Activated CD4-positive, alpha-beta T cell treated with anti-CD3 and anti-CD28 coated beads, Interleukin-2, Interleukin-4, amounts not matched to agents 100 ng/mL and 50 ng/mL, durations not matched to agents 16 hours and 8 hours (primary cell): ENCODE results near the gene TLN1.

Experiments
- DNase-seq: peaks from one replicate; pipeline ENCODE4 v3.0.0-alpha.2; 2020; ENCODE audit warnings: low spot score

Gene TLN1, protein sequence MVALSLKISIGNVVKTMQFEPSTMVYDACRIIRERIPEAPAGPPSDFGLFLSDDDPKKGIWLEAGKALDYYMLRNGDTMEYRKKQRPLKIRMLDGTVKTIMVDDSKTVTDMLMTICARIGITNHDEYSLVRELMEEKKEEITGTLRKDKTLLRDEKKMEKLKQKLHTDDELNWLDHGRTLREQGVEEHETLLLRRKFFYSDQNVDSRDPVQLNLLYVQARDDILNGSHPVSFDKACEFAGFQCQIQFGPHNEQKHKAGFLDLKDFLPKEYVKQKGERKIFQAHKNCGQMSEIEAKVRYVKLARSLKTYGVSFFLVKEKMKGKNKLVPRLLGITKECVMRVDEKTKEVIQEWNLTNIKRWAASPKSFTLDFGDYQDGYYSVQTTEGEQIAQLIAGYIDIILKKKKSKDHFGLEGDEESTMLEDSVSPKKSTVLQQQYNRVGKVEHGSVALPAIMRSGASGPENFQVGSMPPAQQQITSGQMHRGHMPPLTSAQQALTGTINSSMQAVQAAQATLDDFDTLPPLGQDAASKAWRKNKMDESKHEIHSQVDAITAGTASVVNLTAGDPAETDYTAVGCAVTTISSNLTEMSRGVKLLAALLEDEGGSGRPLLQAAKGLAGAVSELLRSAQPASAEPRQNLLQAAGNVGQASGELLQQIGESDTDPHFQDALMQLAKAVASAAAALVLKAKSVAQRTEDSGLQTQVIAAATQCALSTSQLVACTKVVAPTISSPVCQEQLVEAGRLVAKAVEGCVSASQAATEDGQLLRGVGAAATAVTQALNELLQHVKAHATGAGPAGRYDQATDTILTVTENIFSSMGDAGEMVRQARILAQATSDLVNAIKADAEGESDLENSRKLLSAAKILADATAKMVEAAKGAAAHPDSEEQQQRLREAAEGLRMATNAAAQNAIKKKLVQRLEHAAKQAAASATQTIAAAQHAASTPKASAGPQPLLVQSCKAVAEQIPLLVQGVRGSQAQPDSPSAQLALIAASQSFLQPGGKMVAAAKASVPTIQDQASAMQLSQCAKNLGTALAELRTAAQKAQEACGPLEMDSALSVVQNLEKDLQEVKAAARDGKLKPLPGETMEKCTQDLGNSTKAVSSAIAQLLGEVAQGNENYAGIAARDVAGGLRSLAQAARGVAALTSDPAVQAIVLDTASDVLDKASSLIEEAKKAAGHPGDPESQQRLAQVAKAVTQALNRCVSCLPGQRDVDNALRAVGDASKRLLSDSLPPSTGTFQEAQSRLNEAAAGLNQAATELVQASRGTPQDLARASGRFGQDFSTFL (N-terminal part only)

DNA sequence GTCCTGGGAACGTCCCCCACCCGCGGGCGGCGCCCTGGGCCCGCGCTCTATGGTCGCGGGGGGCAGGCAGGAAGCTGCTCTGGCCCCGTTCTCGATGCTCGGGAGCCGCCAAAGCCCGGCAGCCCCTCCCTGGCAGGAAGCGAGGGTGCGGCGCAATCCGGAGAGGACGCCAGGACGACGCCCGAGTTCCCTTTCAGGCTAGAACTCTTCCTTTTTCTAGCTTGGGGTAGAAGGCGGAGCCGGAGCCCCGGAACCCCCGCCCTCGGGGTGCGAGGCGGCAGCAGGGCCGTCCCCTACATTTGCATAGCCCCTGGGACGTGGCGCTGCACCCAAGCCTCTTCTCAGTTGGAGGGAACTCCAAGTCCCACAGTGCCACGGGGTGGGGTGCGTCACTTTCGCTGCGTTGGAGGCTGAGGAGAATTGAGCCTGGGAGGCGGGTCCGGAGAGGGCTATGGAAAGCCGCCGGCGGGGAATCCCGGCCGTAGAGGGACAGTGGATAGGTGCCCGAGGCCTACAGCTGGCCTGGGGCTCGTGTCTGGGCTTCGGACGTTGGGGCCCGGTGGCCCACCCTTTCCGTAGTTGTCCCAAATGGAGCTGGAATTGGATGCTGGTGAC, at the start of gene TLN1, which contains the start of gene CREB3:
Gene TLN1, minus strand, starts transcription at position 11 of the 615 bp plus-strand sequence. CDS start 6,501 bp downstream, outside the sequence.
Gene CREB3, plus strand, starts transcription at position 482 of the 615 bp plus-strand sequence. Its CDS starts 107 bp downstream, at position 589.
- peak; percentile 98 for DNase-seq

DNA sequence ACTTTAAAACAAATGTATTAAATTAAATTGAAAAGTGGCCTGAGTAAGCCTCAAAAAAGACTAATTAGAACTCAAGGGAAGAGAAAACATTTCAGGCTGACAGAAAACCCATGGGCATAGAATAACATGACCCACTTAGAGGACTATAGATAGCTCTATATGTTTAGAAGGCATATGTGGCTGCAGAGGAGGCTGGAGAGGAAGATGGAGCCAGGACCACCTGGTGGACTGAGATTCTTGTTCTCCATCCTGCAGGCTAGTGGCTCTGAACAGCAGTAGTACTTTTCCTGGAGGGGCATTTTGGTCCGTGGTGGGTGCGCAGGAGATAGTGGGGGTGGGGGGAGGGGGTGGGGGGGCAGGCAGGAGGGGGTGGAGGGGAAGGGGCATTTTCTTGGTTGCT, 49.1 kb upstream of the TLN1 start:
- DNase-seq: no peak

DNA sequence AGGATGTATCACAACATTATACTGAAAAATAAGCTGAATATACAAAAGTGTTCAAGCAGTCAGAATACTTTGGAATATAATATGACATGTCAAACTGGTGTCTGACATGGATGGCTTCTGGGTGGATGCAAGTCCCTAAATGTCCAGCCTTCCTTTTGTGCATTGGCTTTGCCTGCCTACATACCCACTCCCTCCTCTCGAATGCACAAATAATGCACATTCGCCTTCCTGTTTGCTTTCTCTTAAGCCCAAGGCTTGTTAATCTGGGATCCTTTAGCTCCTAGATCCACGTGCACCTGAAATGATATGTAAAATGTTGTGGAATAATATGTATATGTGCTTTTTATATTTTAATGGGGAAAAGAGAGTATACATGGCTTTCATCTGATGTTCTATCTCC, 46.5 kb upstream of the TLN1 start:
- DNase-seq: no peak

DNA sequence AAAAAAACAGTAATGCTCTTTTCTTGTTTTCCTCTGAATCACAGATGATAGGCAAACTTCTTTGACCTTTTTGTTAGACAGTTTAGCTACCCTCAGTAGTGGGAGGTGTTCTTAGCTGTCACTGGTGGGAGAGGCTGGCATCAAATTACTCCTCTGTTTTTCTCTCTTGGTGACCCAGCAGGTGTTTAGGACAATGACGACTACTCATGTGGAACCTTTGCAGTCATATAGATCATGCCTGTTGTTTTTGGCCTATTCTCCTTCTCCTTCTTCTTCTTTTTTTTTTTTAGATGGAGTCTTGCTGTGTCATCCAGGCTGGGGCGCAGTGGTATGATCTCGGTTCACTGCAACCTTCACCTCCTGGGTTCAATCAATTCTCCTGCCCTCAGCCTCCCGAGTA, 44.0 kb upstream of the TLN1 start:
- DNase-seq: no peak

DNA sequence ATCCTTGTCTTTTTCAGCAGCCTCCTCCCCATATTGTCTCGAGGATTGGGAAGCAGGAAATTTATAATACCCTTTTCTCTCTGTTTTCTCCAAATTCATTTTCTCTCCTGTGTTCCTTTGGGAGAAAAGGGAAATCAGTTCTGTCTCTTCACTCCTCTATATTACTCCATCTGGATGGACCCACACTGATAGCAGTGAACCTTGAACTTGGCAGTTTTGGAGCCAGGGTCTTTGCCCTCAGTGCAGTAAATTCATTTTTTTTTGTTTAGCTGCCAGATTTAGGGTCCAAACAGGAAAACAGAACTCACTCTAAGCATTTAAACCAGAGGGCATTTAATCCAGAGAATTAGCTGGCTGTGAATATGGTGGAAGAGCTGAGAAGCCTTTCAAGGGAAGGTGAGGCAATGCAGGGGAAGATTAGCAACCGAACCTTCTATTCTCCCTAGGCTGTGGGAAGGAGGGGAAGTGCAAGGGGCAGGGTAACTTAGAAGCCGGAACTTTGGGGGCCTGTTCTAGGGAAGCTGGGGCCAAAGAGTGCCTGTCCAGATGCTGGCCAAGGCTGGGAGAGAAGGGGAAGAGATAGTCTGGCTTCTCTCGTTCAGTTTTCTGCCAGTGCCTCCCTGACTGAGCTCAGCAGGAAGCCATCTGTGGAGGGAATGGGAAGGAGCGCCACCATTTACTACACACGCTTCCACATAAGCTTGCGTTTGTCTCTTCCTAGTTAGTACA, 43.1 kb upstream of the TLN1 start:
- no peak for DNase-seq

DNA sequence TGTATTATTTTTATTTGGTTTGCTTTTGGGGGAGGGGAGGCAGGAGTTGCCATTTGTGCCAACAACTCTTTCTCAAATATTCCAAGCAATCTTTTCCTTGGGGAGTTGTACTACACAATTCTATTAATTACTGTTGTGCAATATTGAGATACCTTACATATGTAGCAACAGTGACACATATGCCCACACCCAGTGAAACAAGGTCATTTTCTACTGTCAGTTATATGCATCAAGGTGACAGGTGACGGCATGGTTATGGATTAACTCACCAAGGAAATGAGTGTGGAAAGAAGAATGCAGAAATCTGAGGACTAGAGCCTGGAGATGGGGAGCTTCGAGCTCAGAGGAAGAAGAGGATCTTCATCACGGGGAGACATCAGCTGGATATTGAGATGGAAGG, 39.9 kb upstream of the TLN1 start:
- DNase-seq: no peak

DNA sequence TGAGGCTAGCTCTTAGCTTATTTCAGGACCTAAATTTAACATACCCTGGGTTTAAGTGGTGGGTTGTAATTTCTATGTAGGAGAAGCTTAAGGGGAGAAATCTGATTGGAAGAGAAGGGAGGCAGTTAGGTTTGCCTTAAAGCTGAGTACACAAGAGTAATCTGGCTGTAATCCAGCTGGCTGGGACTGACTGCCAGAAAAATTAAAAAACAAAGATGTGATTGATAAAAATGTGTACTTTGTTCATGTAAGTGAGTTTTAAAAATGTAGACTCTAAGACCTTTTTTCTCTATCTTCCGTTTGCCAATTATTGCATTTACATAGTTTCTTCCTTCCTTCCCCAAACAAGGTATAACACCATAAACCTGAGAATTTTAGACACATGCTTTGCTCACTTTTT, 39.5 kb upstream of the TLN1 start:
- no peak for DNase-seq

DNA sequence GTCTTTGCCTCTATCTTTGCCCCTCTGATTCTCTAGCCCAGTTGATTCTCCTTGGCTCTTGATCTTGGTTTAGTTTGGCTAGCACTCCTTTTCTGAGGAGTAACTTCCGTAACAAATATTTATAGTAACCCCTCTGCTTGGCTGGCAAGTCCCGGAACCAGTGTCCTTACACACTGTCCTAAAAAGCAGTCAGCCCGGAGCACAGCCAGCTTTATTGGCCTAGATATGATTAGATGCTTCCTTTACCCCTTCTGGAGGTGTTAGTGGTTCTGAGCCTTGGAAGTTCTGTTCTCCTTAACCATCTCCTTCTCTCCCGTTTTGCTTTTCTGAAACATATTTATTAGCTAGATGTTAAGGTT, 39.1 kb upstream of the TLN1 start:
- DNase-seq: no peak

DNA sequence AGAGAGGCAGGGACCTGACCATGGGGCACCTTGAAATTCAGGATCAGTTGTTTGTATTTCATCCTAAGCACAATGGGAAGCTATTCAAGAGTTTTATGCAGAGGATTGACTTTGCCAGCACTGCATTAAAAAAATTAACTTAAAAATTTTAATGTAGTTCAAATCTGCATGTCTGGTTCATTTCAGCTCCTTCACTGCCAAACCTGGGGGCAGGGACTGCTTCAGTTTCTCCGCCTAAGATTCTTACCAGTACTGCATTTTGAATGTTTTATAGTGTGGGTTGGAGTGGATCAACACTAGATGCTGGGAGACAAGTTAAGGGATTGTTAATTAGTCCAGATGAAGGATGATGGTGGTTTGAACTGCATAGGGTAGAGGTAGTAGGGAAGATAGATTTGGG, 37.8 kb upstream of the TLN1 start:
- no peak for DNase-seq

DNA sequence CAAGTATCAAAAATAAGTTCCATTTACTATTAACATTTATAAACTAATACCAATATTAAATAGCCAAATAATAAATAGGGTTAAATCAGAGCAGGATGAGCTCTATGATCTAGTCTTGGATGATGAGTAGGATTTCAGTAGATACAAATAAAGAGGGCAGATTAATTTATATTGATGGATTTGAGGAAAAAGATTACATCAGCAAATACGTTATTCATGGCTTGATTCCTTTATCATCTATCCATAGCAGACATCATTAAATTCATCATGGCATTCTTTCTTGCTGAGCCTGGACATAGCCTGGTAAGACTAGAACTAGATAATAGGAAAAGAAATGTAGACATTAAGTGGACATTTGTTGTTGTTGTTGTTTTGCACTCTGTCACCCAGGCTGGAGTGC, 35.5 kb upstream of the TLN1 start:
- DNase-seq: no peak

DNA sequence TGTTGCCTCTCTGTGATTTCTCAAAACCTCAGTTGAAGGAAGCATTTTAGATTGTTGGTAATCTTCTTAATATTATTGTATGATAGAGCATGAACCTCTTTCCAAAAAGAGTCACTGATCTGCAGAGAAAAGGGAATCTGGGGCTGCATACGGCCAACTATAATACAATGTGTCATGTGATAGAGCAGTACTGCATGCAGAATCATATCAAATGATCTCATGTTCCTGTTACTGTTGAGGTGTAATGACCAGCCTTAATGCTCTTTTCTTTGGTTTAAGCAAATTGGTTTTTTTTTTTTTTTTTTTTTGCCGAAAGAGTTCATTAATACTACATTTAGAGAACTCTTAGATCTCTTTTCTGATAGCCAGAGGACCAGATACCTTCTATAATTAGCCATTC, 35.0 kb upstream of the TLN1 start:
- DNase-seq: no peak

DNA sequence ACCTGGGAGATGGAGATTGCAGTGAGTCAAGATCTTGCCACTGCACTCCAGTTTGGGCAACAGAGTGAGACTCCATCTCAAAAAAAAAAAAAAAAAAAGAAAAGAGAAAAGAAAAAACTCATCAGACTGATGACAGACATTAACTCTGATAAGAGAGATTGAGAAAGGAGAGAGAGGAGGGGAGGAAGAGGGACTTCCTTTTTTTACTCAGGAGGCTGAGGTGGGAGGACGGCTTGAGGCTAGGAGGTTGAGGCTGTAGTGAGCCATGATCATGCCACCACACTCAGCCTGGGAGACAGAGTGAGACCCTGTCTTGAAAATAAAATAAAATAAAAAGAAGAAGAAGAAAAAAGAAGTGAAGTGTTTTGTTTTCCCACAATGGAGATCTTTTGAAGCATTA, 31.8 kb upstream of the TLN1 start:
- DNase-seq: no peak

DNA sequence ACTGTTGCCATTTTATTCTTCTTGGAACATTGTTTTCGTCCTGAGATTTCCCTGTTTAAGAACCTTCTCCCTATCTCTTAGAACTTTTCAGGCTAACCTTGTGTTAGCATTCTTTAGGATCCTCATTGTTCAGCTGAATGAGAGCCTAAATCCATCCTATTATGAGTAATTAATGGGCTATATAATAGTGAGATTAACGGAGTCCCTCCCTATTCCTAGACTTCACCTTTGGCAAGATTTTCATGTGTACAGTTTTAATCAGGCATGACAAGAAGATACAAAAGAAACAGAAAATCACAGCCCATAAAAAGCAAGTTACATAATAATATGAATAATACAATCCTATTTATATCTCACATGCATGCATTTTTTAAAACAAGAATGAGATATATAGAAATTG, 31.2 kb upstream of the TLN1 start:
- DNase-seq: no peak

DNA sequence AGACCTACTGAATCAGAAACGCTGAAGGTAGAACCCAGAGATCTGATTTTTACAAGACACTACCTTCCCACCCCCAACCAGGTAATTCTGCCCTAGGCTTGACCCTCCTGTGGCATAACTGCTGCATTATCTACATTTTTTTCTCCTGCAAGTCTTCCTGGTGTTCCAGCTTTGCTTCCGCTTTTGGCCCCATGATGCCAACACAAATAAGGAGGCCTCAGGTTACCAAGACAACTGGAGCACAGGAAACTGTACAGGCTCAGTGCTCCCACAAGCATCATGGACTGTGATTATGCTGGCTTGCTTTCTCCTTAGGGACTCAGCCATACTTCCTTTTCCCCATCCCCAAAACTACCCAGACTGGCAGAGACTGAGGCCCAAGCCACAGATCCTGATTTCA, 28.7 kb upstream of the TLN1 start:
- no peak for DNase-seq

DNA sequence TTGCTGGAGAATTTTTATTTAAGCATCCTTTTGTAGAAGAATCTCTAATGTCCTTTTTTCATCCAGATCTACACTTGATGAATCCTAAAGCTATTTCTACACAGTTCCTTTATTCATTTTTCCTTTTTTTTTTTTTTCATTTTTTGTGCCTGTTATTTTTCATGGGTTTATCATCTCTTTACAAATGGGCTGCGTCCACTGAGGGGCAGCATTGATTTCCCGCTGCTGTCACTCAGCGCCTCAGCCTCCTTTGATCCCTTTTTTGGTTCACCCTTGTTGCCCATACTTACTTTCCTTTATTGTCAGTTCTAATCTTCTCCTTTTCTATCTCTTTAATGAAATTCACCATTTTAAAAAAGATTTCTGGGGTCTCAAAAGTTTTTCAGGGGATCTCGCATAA, 27.8 kb upstream of the TLN1 start:
- no peak for DNase-seq

DNA sequence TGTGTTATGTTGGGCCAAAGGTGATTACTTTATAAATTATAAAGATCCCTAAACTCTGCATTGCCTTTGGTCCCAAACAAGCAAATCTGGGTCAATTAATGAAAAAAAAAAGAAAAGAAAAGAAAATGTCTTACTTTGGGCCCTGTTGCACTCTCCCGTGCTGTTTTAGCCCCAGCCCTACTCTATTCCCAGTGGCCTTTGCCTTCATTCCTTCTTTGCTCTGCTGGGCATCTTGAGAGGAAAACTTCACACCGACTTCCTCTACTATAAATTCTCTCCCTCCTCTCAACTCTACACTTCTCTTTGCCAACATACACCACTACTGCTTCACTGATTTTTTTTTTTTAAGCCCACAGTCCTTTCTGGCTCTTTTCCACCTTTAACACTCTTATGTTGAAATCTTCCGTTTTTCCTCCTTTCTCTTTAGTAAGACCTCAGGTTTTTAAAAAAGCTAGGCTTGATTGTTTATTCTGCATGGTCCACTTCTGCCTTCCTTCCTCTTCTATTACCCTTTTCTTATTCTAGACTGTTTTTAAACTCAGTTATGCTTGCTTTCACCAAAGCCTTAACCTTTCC, 26.6 kb upstream of the TLN1 start:
- DNase-seq: no peak

DNA sequence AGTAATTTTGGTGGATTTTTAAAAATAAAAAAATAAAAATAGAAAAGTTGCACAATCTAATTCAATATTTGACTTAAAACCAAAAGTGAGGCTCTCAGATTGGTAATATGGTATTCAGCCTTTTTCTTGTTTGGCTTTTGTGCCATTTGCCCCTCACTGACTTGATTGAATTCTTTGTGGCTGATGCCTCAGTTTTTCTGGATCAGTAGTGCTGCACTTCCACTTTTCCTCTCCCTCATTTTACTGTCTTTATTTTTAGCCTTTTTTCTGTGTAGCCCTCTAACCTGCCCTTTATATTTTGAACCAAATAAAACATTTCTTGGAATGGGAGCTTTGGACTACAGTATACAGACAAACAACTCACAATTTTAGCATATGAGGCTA, 25.9 kb upstream of the TLN1 start:
- no peak for DNase-seq

DNA sequence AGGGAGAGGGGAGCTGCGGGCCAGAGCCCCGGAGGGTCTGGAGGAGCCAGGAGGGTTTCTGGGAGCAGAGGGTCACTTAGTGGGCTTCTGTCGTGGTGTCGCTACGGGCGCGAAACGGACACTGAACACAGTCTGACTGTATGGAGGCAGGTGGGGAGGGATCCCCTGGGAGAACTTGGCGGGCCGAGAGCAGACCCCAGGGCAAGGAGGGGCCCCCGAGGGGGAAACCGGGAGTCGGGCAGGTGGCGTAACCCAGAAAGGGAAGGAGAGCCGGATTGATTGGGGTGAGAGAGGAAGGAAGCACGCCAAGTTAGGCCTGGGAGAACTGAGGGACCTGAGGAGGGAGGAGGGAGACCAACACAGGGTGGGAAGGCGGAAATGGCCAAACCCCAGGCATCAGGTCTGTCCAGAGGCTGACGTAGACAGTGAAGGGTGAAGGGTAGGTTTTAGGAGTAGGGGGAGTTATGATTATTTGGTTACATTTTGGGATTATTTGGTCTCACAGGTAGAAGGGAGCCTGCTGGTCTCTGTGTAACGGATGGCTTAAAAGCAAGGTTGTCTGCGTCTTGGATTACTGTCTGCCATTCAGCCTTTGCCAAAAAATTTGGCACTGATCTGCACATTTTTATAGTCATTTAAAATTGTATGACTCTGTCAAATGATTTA, 25.4 kb upstream of the TLN1 start:
- DNase-seq: peak; percentile 40

DNA sequence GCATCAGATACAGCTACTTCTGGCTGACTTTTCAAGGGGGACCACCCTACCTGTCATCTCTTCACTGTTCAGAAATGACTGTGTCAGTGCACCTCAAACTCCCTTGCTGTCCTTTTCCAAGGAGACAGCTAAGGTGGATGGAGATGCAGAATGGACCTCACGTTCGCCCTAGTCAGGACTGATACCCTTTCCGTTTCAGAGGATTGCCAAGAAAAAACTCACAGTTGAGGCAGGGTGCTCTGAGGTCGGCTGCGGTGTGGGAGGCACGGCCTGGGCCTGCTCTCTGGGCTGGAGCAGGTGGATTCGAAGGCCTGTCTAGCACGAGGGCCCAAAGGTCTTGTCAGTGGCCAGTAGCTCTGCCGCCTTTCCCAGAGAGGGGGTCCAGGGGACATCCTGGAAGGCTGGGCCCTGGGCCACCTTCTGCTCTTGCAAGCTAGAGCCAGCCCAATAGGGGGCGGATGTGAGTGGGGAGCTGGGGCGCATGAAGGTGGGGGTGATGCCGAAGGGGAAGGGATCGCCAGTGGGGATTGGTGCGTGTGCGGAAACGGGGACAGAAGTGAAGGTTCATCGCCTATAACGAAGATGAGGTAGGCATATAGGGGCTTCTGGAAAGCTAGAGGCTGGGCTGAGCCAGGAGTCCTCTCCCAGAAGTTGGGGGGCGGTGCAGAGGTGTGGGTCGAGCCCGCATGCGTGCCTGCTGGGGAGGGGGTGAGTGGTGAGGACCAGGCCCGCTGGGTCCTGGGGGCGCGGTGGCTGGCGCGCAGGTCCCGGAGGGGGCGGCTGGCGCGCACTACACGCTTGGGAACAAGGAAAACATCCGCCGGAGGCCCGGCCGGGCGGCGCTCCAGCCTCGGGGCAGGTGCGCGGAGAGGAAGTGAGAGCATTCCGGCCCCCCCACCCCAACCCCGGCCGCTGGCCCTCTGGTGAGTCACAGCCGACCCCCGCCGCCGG, 24.6 kb upstream of the TLN1 start:
- peak; percentile 80 for DNase-seq
